NOMO-1 treated with DMSO at 0.1 percent for 48 hours (cell line): ENCODE data around the gene KRT6B.
"Not testable (repeated sequence)": the region's sequence is repeated elsewhere in the genome, so short reads cannot be mapped to it uniquely, and the experiment has no call there.

Experiments
- DNase-seq: peaks from one replicate; lab custom pipeline; 2025; ENCODE audit not compliant: unreplicated experiment; lab: John Stamatoyannopoulos, UW

KRT6B gene

GRCh38 chr12:52473768-52474167 is 21.8 kb upstream of the KRT6B start, which contains the start of gene KRT6C:
Gene KRT6C, minus strand, starts transcription at chr12:52473805. Its CDS starts 68 bp downstream, at chr12:52473737.
- no peak for DNase-seq

GRCh38 chr12:52469853-52470252 is 17.9 kb upstream of the KRT6B start:
- DNase-seq: no peak

- no peak for DNase-seq
Measured at GRCh38 chr12:52464897-52465296, 13.0 kb upstream of the KRT6B start.

GRCh38 chr12:52461693-52462092 is 9.7 kb upstream of the KRT6B start:
- no peak for DNase-seq

GRCh38 chr12:52458861-52459260 is 6.9 kb upstream of the KRT6B start:
- DNase-seq: no peak

GRCh38 chr12:52455821-52456220 is 3.9 kb upstream of the KRT6B start:
- no peak for DNase-seq

- no peak for DNase-seq
Measured at GRCh38 chr12:52454411-52455201, 2.7 kb upstream of the KRT6B start.

- DNase-seq: no peak
Measured at GRCh38 chr12:52448228-52448627, 3.7 kb downstream of the KRT6B start.

GRCh38 chr12:52447196-52447595 is 4.8 kb downstream of the KRT6B start:
- not testable (repeated sequence) for DNase-seq

- DNase-seq: no peak
Measured at GRCh38 chr12:52446367-52447045, 5.4 kb downstream of the KRT6B start.

GRCh38 chr12:52445876-52446275 is 6.1 kb downstream of the KRT6B start:
- DNase-seq: no peak

GRCh38 chr12:52444647-52445595 is 7.0 kb downstream of the KRT6B start:
- no peak for DNase-seq

- DNase-seq: no peak
Measured at GRCh38 chr12:52443966-52444365, 8.0 kb downstream of the KRT6B start.

- DNase-seq: no peak
Measured at GRCh38 chr12:52442600-52443061, 9.3 kb downstream of the KRT6B start.

GRCh38 chr12:52441320-52441911 is 10.5 kb downstream of the KRT6B start:
- peak; percentile 64 for DNase-seq

- DNase-seq: no peak
Measured at GRCh38 chr12:52440821-52441319, 11.1 kb downstream of the KRT6B start.

GRCh38 chr12:52439845-52440244 is 12.1 kb downstream of the KRT6B start:
- DNase-seq: no peak

- no peak for DNase-seq
Measured at GRCh38 chr12:52439420-52439819, 12.5 kb downstream of the KRT6B start.

- no peak for DNase-seq
Measured at GRCh38 chr12:52438305-52439301, 13.3 kb downstream of the KRT6B start.
